K562 (cell line): ENCODE data around the gene UBE2D2. TPM values are rescaled to one million over a fixed set of nuclear protein-coding genes. Genes with fewer than 3 reads are reported as not detected.
A peak's percentile ranks its signal among the peaks of the same experiment; 100 is the strongest.

Source experiments
- CBX5 ChIP-seq: IDR thresholded peaks from 2 replicates; pipeline ENCODE4 v1.6.1; 2014; ENCODE audit warnings: low read depth, borderline replicate concordance
- EP400 ChIP-seq: fragments of 450-650 bp; IDR thresholded peaks from 2 replicates; pipeline ENCODE4 v1.6.1; 2017; ENCODE audit warnings: antibody characterized with exemption, mild to moderate bottlenecking, moderate library complexity
- HNRNPLL ChIP-seq: fragments of 200-400 bp; formaldehyde crosslinking; IDR thresholded peaks from 2 replicates; pipeline ENCODE4 v1.6.1; 2017; ENCODE audit warnings: low read length, low read depth, mild to moderate bottlenecking; ENCODE audit not compliant: poor library complexity, severe bottlenecking
- IRF1 ChIP-seq: sonication (generic); formaldehyde crosslinking; IDR thresholded peaks from 2 replicates; pipeline ENCODE4 v1.8.0; 2022; ENCODE audit warnings: missing genetic modification reagents, mild to moderate bottlenecking, borderline replicate concordance
- KHSRP ChIP-seq: fragments of 450-650 bp; IDR thresholded peaks from 2 replicates; pipeline ENCODE4 v1.6.1; 2017
- MXI1 ChIP-seq: IDR thresholded peaks from 2 replicates; pipeline ENCODE4 v1.6.1; 2011; ENCODE audit warnings: low read depth, mild to moderate bottlenecking, improper control_type of control experiment, low read length
- NBN ChIP-seq: fragments of 450-650 bp; IDR thresholded peaks from 2 replicates; pipeline ENCODE4 v1.6.1; 2016; ENCODE audit warnings: low read depth, mild to moderate bottlenecking
- NCOA6 ChIP-seq: fragments of 450-650 bp; IDR thresholded peaks from 2 replicates; pipeline ENCODE4 v1.6.1; 2017; ENCODE audit warnings: mild to moderate bottlenecking
- NFRKB ChIP-seq: fragments of 450-650 bp; IDR thresholded peaks from 2 replicates; pipeline ENCODE4 v1.6.1; 2016; ENCODE audit warnings: low read depth
- SNRNP70 ChIP-seq: fragments of 200-400 bp; formaldehyde crosslinking; optimal IDR thresholded peaks from 2 replicates; pipeline ENCODE3; 2017; ENCODE audit warnings: low read depth, low read length
- SP1 ChIP-seq: sonication (generic); formaldehyde crosslinking; IDR thresholded peaks from 2 replicates; pipeline ENCODE4 v1.8.1; 2022; ENCODE audit warnings: mild to moderate bottlenecking, missing genetic modification reagents
- THAP7 ChIP-seq: fragments of 250-450 bp; sonication (Bioruptor Pico); IDR thresholded peaks from 2 replicates; pipeline ENCODE4 v1.5.0; 2021
- TRIM24 ChIP-seq, 2 experiments: fragments of 450-650 bp; IDR thresholded peaks; 2 replicates each; pipeline ENCODE4 v1.6.1; 2016
- XRCC4 ChIP-seq: IDR thresholded peaks from one replicate; pipeline ENCODE4 v1.6.1; 2011; ENCODE audit not compliant: insufficient read depth, insufficient read length; ENCODE audit errors: extremely low read depth
- ZHX1 ChIP-seq: fragments of 150-350 bp; conservative IDR thresholded peaks from 2 replicates; pipeline ENCODE4 v1.6.1; 2014; ENCODE audit warnings: low read length
- ZKSCAN3 ChIP-seq: fragments of 250-450 bp; sonication (Bioruptor Pico); IDR thresholded peaks from 2 replicates; pipeline ENCODE4 v1.4.0; 2020
- ZNF263 ChIP-seq: sonication (generic); formaldehyde crosslinking; IDR thresholded peaks from 2 replicates; pipeline ENCODE4 v1.8.0; 2022; ENCODE audit warnings: mild to moderate bottlenecking, missing genetic modification reagents, borderline replicate concordance
- ZNF586 ChIP-seq: fragments of 450-650 bp; formaldehyde crosslinking; conservative IDR thresholded peaks from 2 replicates; pipeline ENCODE4 v1.4.0; 2020; ENCODE audit warnings: mild to moderate bottlenecking, moderate library complexity
- ZNF592 ChIP-seq: fragments of 450-650 bp; IDR thresholded peaks from 2 replicates; pipeline ENCODE4 v1.6.1; 2017; ENCODE audit warnings: antibody characterized with exemption, mild to moderate bottlenecking
- polyA plus RNA-seq, 8 experiments: library from polyadenylated mRNA; depleted of rRNA in 4 of 8; stranded (reverse) in 5 of 8; unstranded in 3 of 8; fragments of >200 nt; fragmentation: Nextera tagmentation in 2 of 8; fragmentation: Illumina TruSeq in 1 of 8; extraction: Ambion mirVana in 2 of 8; extraction: Trizol in 1 of 8; gene quantifications; 2 replicates each; pipeline versions ENCODE4 v1.2.1 to v1.2.3, GENCODE V29; 2011 to 2014; ENCODE audit warnings: inconsistent platforms in 1 of 8, missing spikeins in 1 of 8
- total RNA-seq, 7 experiments: library from RNA; depleted of rRNA in 6 of 7; stranded (reverse); fragments of >200 nt in 6 of 7; fragmentation: Illumina TruSeq in 2 of 7; extraction: Trizol in 2 of 7; gene quantifications; 2 replicates each; pipeline versions ENCODE4 v1.2.1 to v1.2.3, GENCODE V29; 2011 to 2021; ENCODE audit warnings: low replicate concordance in 1 of 7

The UBE2D2 gene
- total and polyA plus RNA-seq, 9 of the 15 experiments (the other 6 are each of a cell fraction or from before 2014, with no cell fraction given), result 53.6 to 198 (median 122) TPM

- TF ChIP-seq ZHX1, result no peak
- TF ChIP-seq HNRNPLL, result peak; percentile 46
- peak in 1 of 2 experiments; percentile 65; a peak in 2 of 4 replicates for TF ChIP-seq TRIM24 (IDR thresholded peaks at IDR 0.05)
- no peak for TF ChIP-seq KHSRP
- no peak for TF ChIP-seq XRCC4
- no peak for TF ChIP-seq ZNF586 (CRISPR knock-in tag)
- no peak; the same call in 1 of the 2 replicates for TF ChIP-seq NCOA6
- TF ChIP-seq THAP7, result 0 out of 2 replicates have a peak, but pooled peaks have one; percentile 33
- TF ChIP-seq EP400, result peak; percentile 91
- TF ChIP-seq CBX5, result 0 out of 2 replicates have a peak, but pooled peaks have one; percentile 18
- TF ChIP-seq SNRNP70, result no peak
- no peak for TF ChIP-seq MXI1
- TF ChIP-seq ZKSCAN3 (CRISPR knock-in tag), result no peak
- peak; percentile 70; the same call in 1 of the 2 replicates for TF ChIP-seq ZNF263 (CRISPR knock-in tag)
- TF ChIP-seq SP1 (CRISPR knock-in tag), result peak; percentile 82
- TF ChIP-seq NFRKB, result peak; percentile 69
- TF ChIP-seq NBN, result peak; percentile 83; the same call in 1 of the 2 replicates
- peak; percentile 95 for TF ChIP-seq ZNF592
- no peak for TF ChIP-seq IRF1
Measured at GRCh38 chr5:139517683-139518564, 43.2 kb upstream of the UBE2D2 start (continued).
